Kidney (tissue), 14 donors: Measurements from ENCODE around the gene MMGT1. TPM values are rescaled to one million over a fixed set of nuclear protein-coding genes. Genes with fewer than 3 reads are reported as not detected.

Experiments
- DNase-seq, 5 donors: peaks; one replicate each; pipeline ENCODE4 v3.0.0-alpha.2; 2013 to 2020
- FAIRE-seq: peaks from 2 replicates; lab custom pipeline; 2012; peaks lifted over from hg19 to GRCh38; lab: Jason Lieb, UNC
- H3K27ac ChIP-seq, 2 donors: one replicate each; pipeline ENCODE4 v1.7.0; 2013; ENCODE audit warnings: low read depth in 2 of 2, low read length in 2 of 2, inconsistent platforms in 1 of 2
- H3K27me3 ChIP-seq: one replicate; pipeline ENCODE4 v1.7.1; 2013; ENCODE audit warnings: low read length, inconsistent platforms; ENCODE audit not compliant: control insufficient read depth, insufficient read depth
- H3K36me3 ChIP-seq, 3 donors: one replicate each; pipeline versions ENCODE4 v1.7.0 to v1.7.1; 2013; ENCODE audit warnings: low read length in 3 of 3, control low read depth in 1 of 3, inconsistent platforms in 1 of 3; ENCODE audit not compliant: insufficient read depth in 3 of 3, control insufficient read depth in 2 of 3
- H3K4me1 ChIP-seq, 3 donors: one replicate each; pipeline versions ENCODE4 v1.7.0 to v1.7.1; 2013; ENCODE audit warnings: low read length in 3 of 3, inconsistent platforms in 1 of 3, low read depth in 1 of 3; ENCODE audit not compliant: control insufficient read depth in 2 of 3, insufficient read depth in 2 of 3
- H3K4me3 ChIP-seq, 3 donors: one replicate each; pipeline versions ENCODE4 v1.7.0 to v1.8.1; 2013; ENCODE audit warnings: low read length in 3 of 3, control low read depth in 1 of 3, inconsistent platforms in 1 of 3
- H3K9ac ChIP-seq, 3 donors: one replicate each; pipeline versions ENCODE4 v1.7.0 to v1.7.1; 2013; ENCODE audit warnings: low read length in 3 of 3, control low read depth in 1 of 3, inconsistent platforms in 1 of 3
- H3K9me3 ChIP-seq, 3 donors: one replicate each; pipeline versions ENCODE4 v1.7.0 to v1.7.1; 2013; ENCODE audit warnings: low read length in 3 of 3, control low read depth in 1 of 3, inconsistent platforms in 1 of 3; ENCODE audit not compliant: control insufficient read depth in 2 of 3, insufficient read depth in 1 of 3
- CTCF ChIP-seq: IDR thresholded peaks from 3 replicates; pipeline ENCODE4 v1.5.1; 2012; ENCODE audit warnings: mild to moderate bottlenecking, moderate library complexity, borderline replicate concordance; ENCODE audit not compliant: insufficient read depth; ENCODE audit errors: extremely low read depth
- intact Hi-C: fragments of 100-400 bp; cut with DNase I; formaldehyde crosslinking; loops from one replicate; pipeline ENCODE4 v1.11.1; 2022
- polyA plus RNA-seq: library from polyadenylated mRNA; stranded (reverse); fragments of 350-450 nt; fragmentation: Illumina TruSeq; extraction: RNeasy Lipid Tissue Mini Kit (QIAGEN cat#74804); gene quantifications from one replicate; pipeline ENCODE4 v1.2.3, GENCODE V29; 2014; ENCODE audit warnings: low read depth, low replicate concordance; ENCODE audit not compliant: insufficient read depth
- total RNA-seq: library from RNA; stranded (reverse); fragmentation: NEBNext Ultra II Directional; extraction: Animal tissue kit (Norgen Biotek cat#: 25700); gene quantifications from one replicate; pipeline ENCODE4 v1.2.1, GENCODE V29; 2021
- donor health status: control.
- donor health status: control.
- donor health status: control.
- donor health status: control.
- donor health status: control.
- donor health status: DM: yes; HTN: yes; CAD: no.
- donor health status: Normal renal cell carcinoma (clear cell type).

The MMGT1 gene
- total and polyA plus RNA-seq, 2 donors from 2014 or later: 15.3 to 30.9 TPM

- Histone ChIP-seq H3K4me3 (no peak overlapping the region), H3K9me3 (no peaks in the 10 kb centered on the region), H3K9ac (no peak overlapping the region), H3K4me1 (no peaks in the 10 kb centered on the region), H3K36me3 (no peaks in the 10 kb centered on the region), H3K27ac (no peak overlapping the region), H3K27me3 (no peaks in the 10 kb centered on the region)
- no peak for TF ChIP-seq CTCF
- FAIRE-seq: no peak
- intact Hi-C loops: no loop called here
- DNase-seq: no peak
Observed at GRCh38 chrX:135914404-135914803, 59.4 kb downstream of the MMGT1 start.

Other genes starting within 250 kb of the MMGT1 start
- not detected for gene CT45A3, start 205.8 kb downstream of the MMGT1 start, total RNA-seq
- gene CT45A3, start 205.8 kb downstream of the MMGT1 start, polyA plus RNA-seq: not detected
- not detected for gene CT45A5, start 188.5 kb downstream of the MMGT1 start, total RNA-seq
- gene CT45A5, start 188.5 kb downstream of the MMGT1 start, polyA plus RNA-seq: not detected
- not detected for gene CT45A6, start 171.2 kb downstream of the MMGT1 start, total RNA-seq
- not detected for gene CT45A6, start 171.2 kb downstream of the MMGT1 start, polyA plus RNA-seq
- gene CT45A2, start 154.0 kb downstream of the MMGT1 start, total RNA-seq: not detected
- not detected for gene CT45A2, start 154.0 kb downstream of the MMGT1 start, polyA plus RNA-seq
- gene CT45A7, start 136.7 kb downstream of the MMGT1 start, total RNA-seq: not detected
- gene CT45A7, start 136.7 kb downstream of the MMGT1 start, polyA plus RNA-seq: not detected
- gene CT45A8, start 119.5 kb downstream of the MMGT1 start, total RNA-seq: not detected
- gene CT45A8, start 119.5 kb downstream of the MMGT1 start, polyA plus RNA-seq: not detected
- not detected for gene CT45A9, start 102.2 kb downstream of the MMGT1 start, total RNA-seq
- not detected for gene CT45A9, start 102.2 kb downstream of the MMGT1 start, polyA plus RNA-seq
- not detected for gene CT45A10, start 80.5 kb downstream of the MMGT1 start, total RNA-seq
- gene CT45A10, start 80.5 kb downstream of the MMGT1 start, polyA plus RNA-seq: not detected
- gene SAGE1, start 80.3 kb downstream of the MMGT1 start, total RNA-seq: not detected
- gene SAGE1, start 80.3 kb downstream of the MMGT1 start, polyA plus RNA-seq: not detected
- 14.1 TPM for gene SLC9A6, start 11.4 kb upstream of the MMGT1 start, total RNA-seq
- 7.2 TPM for gene SLC9A6, start 11.4 kb upstream of the MMGT1 start, polyA plus RNA-seq
- 168 TPM for gene FHL1, start 173.5 kb upstream of the MMGT1 start, total RNA-seq
- gene FHL1, start 173.5 kb upstream of the MMGT1 start, polyA plus RNA-seq: 44.0 TPM